D721Med (cell line): Measurements from ENCODE around the gene ABCF3.

Source experiments
- DNase-seq: peaks from one replicate; pipeline ENCODE4 v3.0.0; 2011; ENCODE audit warnings: low spot score; ENCODE audit not compliant: insufficient read length
- FAIRE-seq: peaks from 2 replicates; lab custom pipeline; 2011; peaks lifted over from hg19 to GRCh38; lab: Jason Lieb, UNC
- CTCF ChIP-seq: IDR thresholded peaks from 2 replicates; pipeline ENCODE4 v1.5.1; 2012; ENCODE audit warnings: mild to moderate bottlenecking, control low read depth; ENCODE audit not compliant: insufficient read depth; ENCODE audit errors: missing control alignments

Gene ABCF3

GRCh38 chr3:184198509-184198908 is 12.5 kb downstream of the ABCF3 start:
- DNase-seq (no peak), FAIRE-seq (no peak)
- no peak for TF ChIP-seq CTCF

- FAIRE-seq (no peak), DNase-seq (no peak)
- no peak for TF ChIP-seq CTCF
These were observed 14.8 kb downstream of the ABCF3 start for GRCh38 chr3:184200825-184201224.

DNA sequence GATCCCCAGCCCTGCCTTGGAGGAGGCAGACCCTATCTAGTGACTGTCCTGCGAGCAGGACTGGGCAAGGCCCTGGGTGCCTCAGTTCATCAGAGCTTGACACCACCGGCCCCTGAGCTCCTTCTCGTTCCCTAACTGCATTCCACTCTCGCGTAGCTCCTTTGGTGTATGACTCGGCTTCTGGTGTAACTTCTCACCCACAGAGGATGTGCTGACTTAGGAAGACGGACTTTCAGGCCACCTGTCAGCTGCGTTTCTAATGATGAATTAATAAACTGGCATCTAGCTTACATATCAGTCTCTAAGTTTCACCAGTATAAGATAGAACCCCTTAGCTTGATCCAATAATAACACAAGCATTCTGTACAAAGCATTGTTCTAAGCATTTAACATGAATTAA is 17.5 kb downstream of the ABCF3 start:
- FAIRE-seq (no peak), DNase-seq (no peak)
- no peak for TF ChIP-seq CTCF

- TF ChIP-seq CTCF: no peak
- DNase-seq: no peak
- no peak for FAIRE-seq
These were observed 23.3 kb downstream of the ABCF3 start for GRCh38 chr3:184209146-184209923.

DNA sequence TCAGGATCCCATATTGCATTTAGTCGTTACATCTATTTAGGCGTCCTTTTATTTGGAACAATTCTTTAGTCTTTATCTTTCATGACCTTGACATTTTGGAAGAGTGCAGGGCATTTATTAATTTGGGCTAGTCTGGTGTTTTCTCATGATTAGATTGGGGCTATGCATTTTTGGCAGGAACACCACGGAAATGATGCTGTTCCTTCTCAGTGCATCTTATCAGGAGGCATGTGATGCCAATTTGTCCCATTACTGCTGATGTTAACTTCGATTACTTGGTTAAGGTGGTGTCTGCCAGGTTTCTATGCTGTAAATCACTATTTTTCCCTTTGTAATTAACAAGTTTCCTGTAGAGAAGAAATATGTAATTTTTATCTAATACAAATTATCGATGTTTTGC is 25.3 kb downstream of the ABCF3 start:
- DNase-seq: no peak
- no peak for FAIRE-seq
- TF ChIP-seq CTCF: no peak

DNA sequence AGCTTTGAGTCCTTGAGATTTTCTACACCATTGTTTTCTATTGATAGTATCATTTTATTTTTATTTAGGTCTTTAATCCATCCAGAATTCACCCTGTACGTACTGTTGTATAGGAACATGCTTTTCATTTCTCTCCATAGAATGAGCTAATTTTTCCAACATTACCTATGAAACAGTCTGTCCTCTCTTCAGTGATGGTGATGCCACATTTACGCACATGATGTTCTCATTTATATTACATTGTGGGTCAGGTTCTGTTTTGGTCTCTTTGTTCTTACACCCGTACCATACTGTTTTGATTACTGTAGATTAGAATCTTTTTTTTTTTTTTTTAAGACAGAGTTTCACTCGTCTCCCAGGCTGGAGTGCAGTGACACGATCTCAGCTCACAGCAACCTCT is 25.7 kb downstream of the ABCF3 start:
- TF ChIP-seq CTCF: no peak
- FAIRE-seq (no peak), DNase-seq (no peak)

- no peak for DNase-seq
- no peak for FAIRE-seq
These were observed 32.8 kb downstream of the ABCF3 start for GRCh38 chr3:184218814-184219213.

More at GRCh38 chr3:184218814-184219213, 32.8 kb downstream of the ABCF3 start:
- no peak for TF ChIP-seq CTCF
